ACC112 (cell line): ENCODE results near the gene APOBEC3A.
"Not testable (repeated sequence)": the region's sequence is repeated elsewhere in the genome, so short reads cannot be mapped to it uniquely, and the experiment has no call there.

Experiments used
- H2AFZ ChIP-seq: fragments of 200-600 bp; sonication (generic); one replicate; pipeline ENCODE4 v1.6.0; 2017; ENCODE audit warnings: antibody characterized with exemption, low read length; ENCODE audit not compliant: unreplicated experiment
- H3K27ac ChIP-seq: fragments of 200-600 bp; sonication (generic); 2 replicates; pipeline ENCODE4 v1.5.1; 2014; ENCODE audit warnings: low read depth, mild to moderate bottlenecking, antibody characterized with exemption, low read length, moderate library complexity
- H3K27me3 ChIP-seq: fragments of 200-600 bp; sonication (generic); 2 replicates; pipeline ENCODE4 v1.6.1; 2014; ENCODE audit warnings: mild to moderate bottlenecking, antibody characterized with exemption, low read length, moderate library complexity, mixed read lengths; ENCODE audit not compliant: insufficient read depth
- H3K36me3 ChIP-seq: fragments of 200-600 bp; sonication (generic); 2 replicates; pipeline ENCODE4 v1.6.1; 2016; ENCODE audit warnings: mild to moderate bottlenecking, antibody characterized with exemption, low read length, moderate library complexity, mixed read lengths; ENCODE audit not compliant: insufficient read depth
- H3K4me1 ChIP-seq: fragments of 200-600 bp; sonication (generic); one replicate; pipeline ENCODE4 v1.6.1; 2016; ENCODE audit warnings: low read length, mixed read lengths; ENCODE audit not compliant: insufficient read depth, unreplicated experiment, control insufficient read depth
- H3K4me3 ChIP-seq: fragments of 200-600 bp; sonication (generic); 2 replicates; pipeline ENCODE4 v1.5.1; 2014; ENCODE audit warnings: mild to moderate bottlenecking, low read depth, low read length
- H3K79me2 ChIP-seq: fragments of 200-600 bp; sonication (generic); one replicate; pipeline ENCODE4 v1.6.0; 2016; ENCODE audit warnings: low read length; ENCODE audit not compliant: control insufficient read depth, unreplicated experiment, insufficient read depth

APOBEC3A gene

GRCh38 chr22:38943201-38943600 lies 14.2 kb upstream of the APOBEC3A start:
- Histone ChIP-seq H3K27ac (no peak overlapping the region), H3K79me2 (no peaks in the 10 kb centered on the region), H3K4me1 (no peaks in the 10 kb centered on the region), H3K36me3 (no peaks in the 10 kb centered on the region), H3K4me3 (no peak overlapping the region), H3K27me3 (peaks cover 49% of the 10 kb centered on the region), H2AFZ (no peak overlapping the region)

DNA sequence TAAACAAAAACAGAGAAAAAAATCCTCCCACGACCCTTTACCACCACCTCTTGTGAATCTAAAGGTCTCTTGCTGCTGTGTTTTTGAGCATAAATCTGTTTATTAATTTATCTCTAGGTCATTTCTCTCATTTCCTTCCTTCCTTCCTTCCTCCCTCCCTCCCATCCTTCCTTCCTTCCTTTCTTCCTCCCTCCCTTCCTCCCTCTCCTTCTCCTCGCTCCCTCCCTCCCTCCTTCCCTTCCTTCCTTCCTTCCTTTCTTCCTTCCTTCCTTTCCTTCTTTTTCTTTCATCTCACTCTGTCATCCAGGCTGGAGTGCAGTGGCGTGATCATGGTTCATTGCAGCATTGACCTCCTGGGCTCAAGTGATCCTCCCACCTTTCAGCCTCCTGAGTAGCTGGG lies 13.5 kb upstream of the APOBEC3A start:
- Histone ChIP-seq H3K36me3 (no peaks in the 10 kb centered on the region), H3K79me2 (no peaks in the 10 kb centered on the region), H2AFZ (no peak overlapping the region), H3K27me3 (peaks cover 50% of the 10 kb centered on the region), H3K27ac (no peak overlapping the region), H3K4me1 (no peaks in the 10 kb centered on the region), H3K4me3 (no peak overlapping the region)

GRCh38 chr22:38944653-38945052 lies 12.8 kb upstream of the APOBEC3A start:
- Histone ChIP-seq H3K36me3 (no peaks in the 10 kb centered on the region), H3K27me3 (peaks cover 50% of the 10 kb centered on the region), H3K4me1 (no peaks in the 10 kb centered on the region), H2AFZ (no peak overlapping the region), H3K27ac (no peak overlapping the region), H3K4me3 (no peak overlapping the region), H3K79me2 (no peaks in the 10 kb centered on the region)

DNA sequence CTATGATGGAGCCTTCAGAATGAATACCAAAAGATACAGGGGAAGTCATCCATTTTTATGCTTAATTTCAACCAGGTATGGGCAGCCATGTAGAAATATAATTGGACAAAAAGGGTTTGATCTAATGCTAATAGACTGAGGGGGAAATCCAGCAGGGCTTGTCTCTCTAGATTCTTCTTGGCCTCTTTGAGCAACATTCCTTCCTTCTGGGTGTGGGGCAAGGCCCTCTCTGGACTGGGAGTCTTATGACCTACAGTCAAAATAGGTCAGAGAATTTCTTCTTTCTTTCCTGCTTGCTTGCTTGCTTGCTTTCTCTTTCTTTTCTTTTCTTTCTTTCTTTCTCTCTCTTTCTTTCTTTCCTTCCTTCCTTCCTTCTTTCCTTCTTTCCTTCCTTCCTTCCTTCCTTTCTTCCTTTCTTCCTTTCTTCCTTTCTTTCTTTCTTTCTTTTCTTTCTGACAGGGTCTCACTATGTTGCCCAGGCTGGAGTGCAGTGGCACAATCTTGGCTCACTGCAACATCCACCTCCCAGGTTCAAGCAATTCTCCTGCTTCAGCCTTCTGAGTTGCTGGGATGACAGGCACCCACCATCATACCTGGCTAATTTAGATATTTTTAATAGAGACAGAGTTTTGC lies 11.6 kb upstream of the APOBEC3A start:
- H3K27me3 ChIP-seq, result peaks cover 46% of the 10 kb centered on the region
- not testable (repeated sequence) for H2AFZ ChIP-seq, H3K4me3 ChIP-seq, H3K27ac ChIP-seq, H3K36me3 ChIP-seq, H3K79me2 ChIP-seq, H3K4me1 ChIP-seq

DNA sequence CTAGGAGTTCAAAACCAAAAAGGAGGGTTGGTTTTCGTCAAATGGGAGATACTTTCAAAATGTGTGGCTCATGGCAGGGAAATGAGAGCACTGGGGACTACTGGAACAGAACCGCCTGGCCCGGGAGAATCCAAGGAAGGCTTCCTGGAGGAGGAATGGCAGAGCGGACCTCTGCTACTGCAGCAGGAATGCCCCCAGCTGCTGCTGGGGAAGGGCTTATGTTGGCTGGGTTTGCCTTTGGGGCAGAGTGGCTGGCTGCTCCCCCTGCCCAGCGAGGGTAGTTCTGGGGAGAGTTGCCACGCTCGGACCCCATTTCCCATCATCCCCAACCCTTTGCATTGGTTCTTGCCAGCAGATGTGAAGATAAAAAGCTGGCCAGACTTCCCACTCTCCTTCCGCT lies 10.6 kb upstream of the APOBEC3A start:
- H2AFZ ChIP-seq, result no peak overlapping the region
- no peak overlapping the region for H3K27ac ChIP-seq
- H3K27me3 ChIP-seq, result peaks cover 41% of the 10 kb centered on the region
- no peaks in the 10 kb centered on the region for H3K79me2 ChIP-seq
- no peaks in the 10 kb centered on the region for H3K4me1 ChIP-seq
- H3K36me3 ChIP-seq, result no peaks in the 10 kb centered on the region
- no peak overlapping the region for H3K4me3 ChIP-seq

DNA sequence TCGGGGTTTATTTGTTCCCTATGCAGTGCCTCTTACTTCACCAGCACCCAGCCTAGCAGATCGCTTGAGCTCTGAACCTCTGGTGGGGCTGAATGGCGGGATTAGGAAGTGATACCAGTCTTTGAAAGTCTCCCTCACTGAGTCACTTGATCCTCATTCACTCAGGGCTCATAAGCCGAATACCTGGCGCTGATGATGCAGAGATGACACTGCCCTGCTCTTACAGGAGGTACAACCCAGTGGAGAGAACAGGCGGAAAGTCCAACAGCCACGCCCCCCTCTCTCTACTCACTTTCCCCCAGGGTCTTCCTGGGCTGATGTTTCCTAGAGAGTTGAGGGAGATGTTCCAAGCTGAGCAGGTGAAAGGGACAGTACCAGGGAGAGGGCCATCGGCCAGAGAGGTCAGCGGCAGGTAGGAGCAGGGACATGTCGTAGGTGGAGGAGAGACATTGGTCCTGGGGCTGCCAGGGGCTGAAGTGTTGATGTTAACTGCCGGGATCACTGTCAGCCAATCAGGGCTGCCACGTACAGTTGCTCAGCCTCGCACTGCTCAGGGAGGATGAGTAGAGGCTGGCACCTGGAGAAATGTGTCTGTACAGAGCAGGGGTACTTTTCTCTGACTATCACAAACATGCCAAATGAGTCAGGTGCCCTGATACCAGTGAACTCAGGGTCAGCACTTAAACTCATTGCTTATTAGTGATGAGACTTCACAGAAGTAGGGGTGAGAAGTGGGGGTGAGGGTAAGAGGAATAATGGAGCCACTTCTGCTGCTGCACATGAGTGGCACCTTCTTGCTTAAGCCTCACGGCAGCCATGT lies 9.9 kb upstream of the APOBEC3A start:
- Histone ChIP-seq H3K36me3 (no peaks in the 10 kb centered on the region), H3K4me1 (no peaks in the 10 kb centered on the region), H3K27me3 (peaks cover 41% of the 10 kb centered on the region), H2AFZ (no peak overlapping the region), H3K27ac (no peak overlapping the region), H3K79me2 (no peaks in the 10 kb centered on the region), H3K4me3 (no peak overlapping the region)

- H2AFZ ChIP-seq, result no peak overlapping the region
- H3K4me1 ChIP-seq, result no peaks in the 10 kb centered on the region
- no peak overlapping the region for H3K4me3 ChIP-seq
These were observed 9.0 kb upstream of the APOBEC3A start for GRCh38 chr22:38948181-38948940.

DNA sequence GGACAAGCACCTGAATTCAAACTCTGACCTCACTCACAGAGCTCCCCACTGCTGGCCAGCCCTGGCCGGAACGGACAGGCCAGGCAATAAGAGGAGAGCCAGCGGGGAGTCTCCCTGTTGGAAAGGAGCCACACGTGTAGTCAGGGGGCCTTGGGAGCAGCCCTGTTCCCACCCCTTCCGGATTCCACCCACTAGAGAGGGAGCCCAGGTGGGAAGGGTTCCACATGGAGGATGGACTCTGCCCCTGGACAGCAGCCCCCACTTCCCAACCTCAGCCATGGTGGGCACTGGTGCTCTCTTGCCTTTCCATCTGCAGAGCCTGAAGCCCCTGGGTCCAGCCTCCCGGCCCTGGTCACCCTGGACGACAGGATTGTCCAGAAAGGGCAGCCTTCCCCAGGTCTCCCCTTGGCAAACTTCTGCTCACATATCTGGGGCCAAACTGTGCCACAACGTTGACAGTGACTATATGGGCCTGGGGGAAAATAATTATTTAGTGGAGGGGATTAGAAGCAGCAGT lies 7.5 kb upstream of the APOBEC3A start:
- Histone ChIP-seq H3K79me2 (no peaks in the 10 kb centered on the region), H3K4me3 (no peak overlapping the region), H2AFZ (no peak overlapping the region), H3K36me3 (no peaks in the 10 kb centered on the region), H3K27me3 (peaks cover 17% of the 10 kb centered on the region), H3K4me1 (no peaks in the 10 kb centered on the region), H3K27ac (no peak overlapping the region)

More at GRCh38 chr22:38948181-38948940, 9.0 kb upstream of the APOBEC3A start:
- peaks cover 32% of the 10 kb centered on the region for H3K27me3 ChIP-seq
- no peaks in the 10 kb centered on the region for H3K79me2 ChIP-seq
- H3K27ac ChIP-seq, result no peak overlapping the region
- no peaks in the 10 kb centered on the region for H3K36me3 ChIP-seq

DNA sequence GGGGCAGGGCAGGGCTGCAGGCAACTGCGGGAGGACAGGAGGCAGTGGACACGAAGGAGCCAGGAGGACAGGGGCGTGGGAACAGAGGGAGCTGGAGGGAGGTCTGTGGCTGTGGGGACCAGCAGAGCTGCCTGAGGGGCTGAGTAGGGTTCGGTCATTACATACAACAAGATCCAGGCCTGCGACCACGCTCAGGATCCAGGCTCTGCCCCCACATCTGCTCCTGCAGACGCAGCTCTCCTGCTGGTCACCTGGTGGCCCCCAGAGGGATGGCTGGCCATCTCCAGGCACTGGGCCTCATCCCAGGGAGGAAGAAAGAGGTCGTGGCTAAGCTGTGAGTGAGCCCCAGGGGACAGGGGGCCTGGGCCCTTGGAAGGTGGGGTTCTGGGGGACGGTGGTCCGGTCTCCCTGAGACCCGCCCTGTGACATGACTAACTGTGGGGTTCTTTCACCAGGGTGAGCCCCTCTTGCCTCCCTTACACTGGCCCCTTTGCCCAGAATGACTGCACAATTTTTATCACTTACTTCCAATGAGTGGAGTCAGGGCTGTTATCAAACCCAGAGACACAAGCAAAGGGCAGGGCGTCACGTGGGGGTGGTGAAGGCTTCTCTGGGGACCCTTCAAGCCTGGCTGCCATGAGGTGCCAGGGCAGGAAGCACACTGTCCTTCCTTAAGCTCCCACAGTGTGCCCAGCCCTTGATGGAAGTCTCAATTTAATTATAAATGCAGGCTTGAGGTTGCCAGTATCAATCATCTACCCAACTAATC lies 6.7 kb upstream of the APOBEC3A start:
- H3K4me1 ChIP-seq, result no peaks in the 10 kb centered on the region
- H3K27ac ChIP-seq, result no peak overlapping the region
- no peaks in the 10 kb centered on the region for H3K79me2 ChIP-seq
- no peaks in the 10 kb centered on the region for H3K36me3 ChIP-seq
- no peak overlapping the region for H2AFZ ChIP-seq
- no peak overlapping the region for H3K4me3 ChIP-seq
- H3K27me3 ChIP-seq, result peaks cover 16% of the 10 kb centered on the region

- Histone ChIP-seq H3K4me3 (no peak overlapping the region), H2AFZ (no peak overlapping the region), H3K79me2 (no peaks in the 10 kb centered on the region), H3K27me3 (peaks cover 15% of the 10 kb centered on the region), H3K36me3 (no peaks in the 10 kb centered on the region), H3K4me1 (no peaks in the 10 kb centered on the region), H3K27ac (no peak overlapping the region)
These were observed 5.7 kb upstream of the APOBEC3A start for GRCh38 chr22:38951734-38952133.
